ENCODE results near the gene SCAANT1. TPM values are rescaled to one million over a fixed set of nuclear protein-coding genes. Genes with fewer than 3 reads are reported as not detected.

Gene SCAANT1
- total and polyA plus RNA-seq, 2 of the 8 experiments (the other 6 are each of a cell fraction or from before 2014, with no cell fraction given), result not detected

- peaks cover 2% of the 10 kb centered on the region; the same call in 1 of the 2 replicates for H3K79me1 ChIP-seq (ENCODE audit: low read depth, low read length)
- H2AFZ ChIP-seq (ENCODE audit: low read length), result no peak overlapping the region
- no peak overlapping the region for H2BK5ac ChIP-seq (ENCODE audit: low read depth, low read length)
- peaks cover 0 to 18% (median 11%) of the 10 kb centered on the region in 4 experiments; a peak in 4 of 7 replicates for H3K4me1 ChIP-seq (replicated peaks in 1 of 4; ENCODE audit: control insufficient read depth in 3 of 4, insufficient read depth in 4 of 4, low read length in 3 of 4)
- ChIA-PET CTCF (ENCODE audit: partially characterized antibody) (interaction anchor here (0.6 to 1.2 kb wide), 2 partner anchors 12 to 403 kb away, joined by 3 read pairs; no protein-coding TSS in a partner anchor), POLR2A (ENCODE audit: partially characterized antibody) (no interaction called here)
- H2AK5ac ChIP-seq (ENCODE audit: low read depth, low read length), result no peak overlapping the region
- H3K18ac ChIP-seq (ENCODE audit: extremely low read depth, low read length), result no peak overlapping the region
- H2BK120ac ChIP-seq (replicated peaks; ENCODE audit: low read depth, low read length), result no peak overlapping the region
- H3K14ac ChIP-seq (ENCODE audit: insufficient read length), result no peak overlapping the region
- no peak overlapping the region for H4K8ac ChIP-seq (ENCODE audit: extremely low read depth, insufficient read depth, low read length)
- WGBS, 2 experiments (ENCODE audit: extremely low coverage in 1 of 2, insufficient coverage in 1 of 2, insufficient read length in 1 of 2, insufficient replicate concordance in 2 of 2, low coverage in 1 of 2, low lambda C conversion rate in 2 of 2, missing lambda C conversion rate in 1 of 2), result 65% methylated on average over 3 of the region's 3 CpGs; no CpG with 5 or more reads in 1 of the 2 experiments
- H3K27ac ChIP-seq (ENCODE audit: low read depth, low read length), result no peak overlapping the region
- H2BK15ac ChIP-seq (ENCODE audit: low read length), result no peak overlapping the region
- FAIRE-seq (no peak), DNase-seq (ENCODE audit: low read depth in 1 of 2, low spot score in 2 of 2) (no peak)
- H4K20me1 ChIP-seq (replicated peaks in 1 of 2; ENCODE audit: control insufficient read depth in 1 of 2, insufficient read depth in 2 of 2, low read length in 2 of 2), result no peaks in the 10 kb centered on the region
- H3K27me3 ChIP-seq (replicated peaks in 1 of 4; ENCODE audit: control insufficient read depth in 3 of 4, extremely low read depth in 1 of 4, insufficient read depth in 3 of 4, low read length in 3 of 4), result no peaks in the 10 kb centered on the region
- H3K56ac ChIP-seq (replicated peaks; ENCODE audit: insufficient read length, low read depth, low read length), result no peak overlapping the region
- no peak overlapping the region for H4K91ac ChIP-seq (replicated peaks; ENCODE audit: insufficient read length, low read length)
- no peak overlapping the region for H3K23ac ChIP-seq (ENCODE audit: insufficient read length)
- H3K4ac ChIP-seq (replicated peaks; ENCODE audit: insufficient read length, low read depth, low read length), result no peak overlapping the region
- H2BK20ac ChIP-seq (ENCODE audit: low read length), result no peak overlapping the region
- no peaks in the 10 kb centered on the region for H3K36me3 ChIP-seq (ENCODE audit: control insufficient read depth in 2 of 4, insufficient read depth in 4 of 4, low read length in 3 of 4)
- H3K79me2 ChIP-seq (ENCODE audit: control insufficient read depth in 1 of 2, insufficient read depth in 2 of 2, low read length in 2 of 2), result 0 out of 4 replicates have a peak, but pooled peaks cover 0 to 6% of the 10 kb centered on the region in 2 experiments
- no peaks in the 10 kb centered on the region for H3K23me2 ChIP-seq (ENCODE audit: low read depth, low read length)
- no peak overlapping the region; a peak in 1 of 7 replicates for H3K9ac ChIP-seq (replicated peaks in 1 of 4; ENCODE audit: extremely low read depth in 1 of 4, low read depth in 3 of 4, low read length in 3 of 4)
- no peaks in the 10 kb centered on the region for H3K9me3 ChIP-seq (ENCODE audit: insufficient read depth in 2 of 2, low read depth in 1 of 2, low read length in 1 of 2)
- H2BK12ac ChIP-seq (ENCODE audit: low read depth, low read length), result no peak overlapping the region
- H3K4me2 ChIP-seq (ENCODE audit: insufficient read depth in 1 of 2, low read depth in 2 of 2, low read length in 2 of 2), result no peak overlapping the region; a peak in 1 of 4 replicates
- H4K5ac ChIP-seq (ENCODE audit: insufficient read length, low read depth, low read length), result no peak overlapping the region
- no peak overlapping the region for H3K4me3 ChIP-seq (ENCODE audit: extremely low read depth in 1 of 4, insufficient read depth in 2 of 4, low read depth in 3 of 4, low read length in 4 of 4)
- TF ChIP-seq RAD21 (IDR thresholded peaks at IDR 0.05 in 1 of 2, conservative IDR thresholded peaks at IDR 0.05 in 1 of 2; ENCODE audit: low read depth in 2 of 2, low read length in 2 of 2) (no peak), SUZ12 (IDR thresholded peaks at IDR 0.05; ENCODE audit: low read length) (no peak), ZNF274 (IDR thresholded peaks at IDR 0.05; ENCODE audit: borderline replicate concordance, extremely low read depth, low read length) (no peak), KDM1A (IDR thresholded peaks at IDR 0.05; ENCODE audit: borderline replicate concordance, low read length) (no peak), SP1 (IDR thresholded peaks at IDR 0.05; ENCODE audit: low read depth, low read length) (no peak), POU5F1 (IDR thresholded peaks at IDR 0.05; ENCODE audit: low read depth, low read length) (no peak), CBX5 (IDR thresholded peaks at IDR 0.05; ENCODE audit: low read depth, low read length) (no peak), EZH2 (IDR thresholded peaks at IDR 0.05; ENCODE audit: low read depth, low read length, severe bottlenecking) (no peak), E2F6 (IDR thresholded peaks at IDR 0.05) (no peak), SIX5 (IDR thresholded peaks at IDR 0.05; ENCODE audit: low read depth, low read length) (no peak), KDM5A (IDR thresholded peaks at IDR 0.05; ENCODE audit: low read length) (no peak)
- TF ChIP-seq, protein P1, sequence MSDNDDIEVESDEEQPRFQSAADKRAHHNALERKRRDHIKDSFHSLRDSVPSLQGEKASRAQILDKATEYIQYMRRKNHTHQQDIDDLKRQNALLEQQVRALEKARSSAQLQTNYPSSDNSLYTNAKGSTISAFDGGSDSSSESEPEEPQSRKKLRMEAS (IDR thresholded peaks at IDR 0.05), result no peak
Measured at GRCh38 chr3:63955036-63955650, 43.0 kb upstream of the SCAANT1 start.
